Right cardiac atrium (tissue), 5 donors: ENCODE results near the gene CRYGC. TPM values are rescaled to one million over a fixed set of nuclear protein-coding genes. Genes with fewer than 3 reads are reported as not detected.
"Not testable (repeated sequence)": the region's sequence is repeated elsewhere in the genome, so short reads cannot be mapped to it uniquely, and the experiment has no call there.

Source experiments
- ATAC-seq, 2 donors: fragments of 200-7000 bp; cut with Tn5 transposase; one replicate each; pipeline versions ENCODE4 v1.8.0 to v1.9.1; 2020; ENCODE audit warnings: moderate library complexity in 2 of 2, mild to moderate bottlenecking in 1 of 2
- DNase-seq, 3 donors: peaks; one replicate each; pipeline ENCODE4 v3.0.0-alpha.2; 2020
- H3K27ac ChIP-seq: one replicate; pipeline ENCODE4 v1.5.1; 2013; ENCODE audit warnings: mild to moderate bottlenecking, low read length, control low read depth, moderate library complexity
- H3K27me3 ChIP-seq: one replicate; pipeline ENCODE4 v1.6.1; 2013; ENCODE audit not compliant: control insufficient read depth, insufficient read depth
- H3K4me1 ChIP-seq: one replicate; pipeline ENCODE4 v1.6.1; 2013; ENCODE audit warnings: low read length; ENCODE audit not compliant: control insufficient read depth, insufficient read depth
- H3K4me3 ChIP-seq: one replicate; pipeline ENCODE4 v1.5.1; 2013; ENCODE audit warnings: low read length, control low read depth
- H3K9me3 ChIP-seq: one replicate; pipeline ENCODE4 v1.6.1; 2013; ENCODE audit warnings: low read length; ENCODE audit not compliant: control insufficient read depth
- WGBS: extraction: QIAGEN DNeasy Blood & Tissue Kit; methylation state at CpG from one replicate; pipeline ENCODE4 v1.1.7; 2013; 5-methylcytosine and 5-hydroxymethylcytosine counted together
- intact Hi-C, 4 donors: fragments of 100-400 bp; cut with DNase I; formaldehyde crosslinking; loops; one replicate each; pipeline versions ENCODE4 v1.11.0 to v1.14.0; 2022 to 2023
- polyA plus RNA-seq: library from polyadenylated mRNA; stranded (reverse); fragments of 200-250 nt; gene quantifications from one replicate; pipeline ENCODE4 v1.2.3, GENCODE V29; 2013
- total RNA-seq, 4 donors: library from RNA; stranded (reverse); fragmentation: NEBNext Ultra II Directional; extraction: Animal tissue kit (Norgen Biotek cat#: 25700); gene quantifications; one replicate each; pipeline ENCODE4 v1.2.1, GENCODE V29; 2021
- donor health status: healthy with polysubstance abuse.
- donor health status: DM: no; HTN: yes; CAD: no.
- donor health status: DM: no; HTN: no; CAD: no.
- donor health status: DM: no; HTN: yes; CAD: no; lungs with severe emphysema.
- donor health status: DM: yes; HTN: yes; CAD: no.

Gene CRYGC
- total and polyA plus RNA-seq, 5 donors, result not detected

DNA sequence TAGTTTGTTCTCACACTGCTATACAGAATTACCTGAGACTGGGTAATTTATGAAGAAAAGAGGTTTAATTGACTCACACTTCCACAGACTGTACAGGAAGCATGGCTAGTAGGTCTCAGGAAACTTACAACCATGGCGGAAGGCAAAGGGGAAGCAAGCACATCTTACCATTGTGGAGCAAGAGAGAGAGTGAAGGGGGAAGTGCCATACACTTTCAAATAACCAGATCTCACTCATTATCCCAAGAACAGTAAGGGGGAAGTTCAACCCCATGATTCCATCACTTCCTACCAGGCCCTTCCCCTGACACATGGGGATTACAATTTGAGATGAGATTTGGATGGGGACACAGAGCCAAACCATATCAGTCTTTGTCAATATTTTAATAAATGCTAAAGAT is 21.3 kb upstream of the CRYGC start:
- WGBS, result 82% methylated on average over 1 of the region's 1 CpG
- Histone ChIP-seq H3K9me3 (no peaks in the 10 kb centered on the region), H3K27ac (no peak overlapping the region), H3K4me1 (peaks cover 5% of the 10 kb centered on the region), H3K27me3 (no peaks in the 10 kb centered on the region), H3K4me3 (no peak overlapping the region)
- intact Hi-C loops, result no loop called here
- ATAC-seq, result no peak
- no peak for DNase-seq

DNA sequence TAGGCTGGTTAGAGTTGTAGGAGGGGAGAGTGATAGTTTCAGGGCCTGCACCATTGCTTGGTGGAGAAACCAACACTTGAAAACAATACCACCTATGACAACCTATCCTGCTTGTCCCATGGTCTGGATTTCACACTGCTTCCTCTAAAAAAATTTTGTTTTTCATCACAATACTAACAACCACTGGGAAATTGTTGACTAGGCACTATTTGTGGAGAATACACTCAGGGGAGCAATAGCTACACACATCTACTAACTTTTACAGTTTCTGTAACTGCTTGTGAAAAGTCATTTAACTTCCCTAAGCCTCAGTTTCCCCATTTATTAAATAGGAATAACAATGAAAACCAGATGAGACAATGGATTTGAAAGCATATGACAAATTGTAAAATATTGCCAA is 20.5 kb upstream of the CRYGC start:
- Histone ChIP-seq H3K27me3 (no peaks in the 10 kb centered on the region), H3K9me3 (no peaks in the 10 kb centered on the region), H3K27ac (no peak overlapping the region), H3K4me3 (no peak overlapping the region), H3K4me1 (peaks cover 5% of the 10 kb centered on the region)
- intact Hi-C loops, result no loop called here
- DNase-seq (no peak), ATAC-seq (no peak)

DNA sequence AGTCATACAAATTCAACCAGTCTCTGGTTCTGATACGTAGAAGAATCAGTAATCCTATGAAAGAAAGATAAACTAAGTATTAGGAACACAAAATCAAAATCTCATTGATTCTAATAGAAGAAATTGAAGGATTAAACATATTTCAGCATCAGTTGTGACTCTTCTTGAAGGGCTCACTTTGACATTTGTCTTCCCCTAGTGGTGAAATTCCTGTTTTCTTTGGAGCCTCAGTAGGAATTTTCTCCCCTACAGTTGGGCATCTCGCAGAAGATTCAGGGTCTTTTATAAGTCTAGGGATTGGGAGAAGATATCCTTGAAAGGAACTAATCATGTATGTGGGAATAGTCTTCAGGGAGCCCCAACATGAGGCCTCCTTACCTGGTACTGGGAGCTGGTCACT is 19.2 kb upstream of the CRYGC start:
- no peaks in the 10 kb centered on the region for H3K9me3 ChIP-seq
- ATAC-seq (no peak), DNase-seq (no peak)
- H3K27ac ChIP-seq, result no peak overlapping the region
- intact Hi-C loops, result no loop called here
- 69% methylated on average over 2 of the region's 2 CpGs for WGBS
- H3K27me3 ChIP-seq, result no peaks in the 10 kb centered on the region
- H3K4me1 ChIP-seq, result peaks cover 5% of the 10 kb centered on the region
- H3K4me3 ChIP-seq, result no peak overlapping the region

DNA sequence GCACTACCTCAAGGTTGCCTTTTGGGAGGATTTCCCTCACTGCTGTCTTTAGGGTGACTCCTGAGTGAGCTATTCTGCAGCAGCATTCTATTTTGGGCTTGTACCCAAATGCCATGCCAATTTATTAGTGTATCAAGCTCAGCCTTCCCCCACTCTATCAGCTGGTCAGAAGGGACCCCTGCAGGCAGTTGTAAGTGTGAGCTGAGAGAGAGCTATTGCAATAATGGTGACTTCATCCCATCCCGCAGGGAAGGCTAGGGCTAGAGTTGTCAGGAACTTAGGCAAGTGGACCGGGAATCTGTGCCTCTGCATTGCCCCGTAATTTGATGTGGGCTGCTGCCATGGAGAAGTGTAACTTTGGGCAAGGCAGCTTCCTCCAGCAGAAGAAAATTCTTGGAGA is 18.1 kb upstream of the CRYGC start:
- no peaks in the 10 kb centered on the region for H3K27me3 ChIP-seq
- peaks cover 5% of the 10 kb centered on the region for H3K4me1 ChIP-seq
- H3K9me3 ChIP-seq, result no peaks in the 10 kb centered on the region
- no peak overlapping the region for H3K4me3 ChIP-seq
- intact Hi-C loops, result no loop called here
- DNase-seq (no peak), ATAC-seq (peak in 1 of 2 donors; percentile 50)
- WGBS, result 63% methylated on average over 3 of the region's 3 CpGs
- no peak overlapping the region for H3K27ac ChIP-seq

DNA sequence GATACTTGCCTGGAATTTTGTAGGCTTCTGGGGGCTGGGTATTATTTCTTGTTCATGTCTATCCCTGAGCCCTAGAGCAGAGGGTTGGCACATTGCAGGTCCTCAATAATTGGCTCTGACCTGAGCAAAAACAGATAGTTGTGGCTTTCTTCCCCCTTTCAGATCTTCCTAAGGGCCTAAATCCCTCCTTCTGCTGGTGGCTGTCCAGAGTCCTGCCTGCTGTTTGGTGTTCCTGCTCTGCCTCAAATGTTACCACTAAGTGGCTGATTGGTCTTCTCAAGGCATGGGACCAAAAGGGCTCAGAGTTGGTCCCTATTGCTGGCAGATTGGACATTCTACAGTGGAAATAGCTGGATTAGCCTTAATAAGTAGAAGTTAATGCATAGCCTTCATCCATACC is 17.4 kb upstream of the CRYGC start:
- Histone ChIP-seq H3K4me3 (no peak overlapping the region), H3K27me3 (no peaks in the 10 kb centered on the region), H3K27ac (no peak overlapping the region), H3K4me1 (peaks cover 5% of the 10 kb centered on the region), H3K9me3 (no peaks in the 10 kb centered on the region)
- DNase-seq (no peak), ATAC-seq (no peak)
- intact Hi-C loops, result no loop called here

DNA sequence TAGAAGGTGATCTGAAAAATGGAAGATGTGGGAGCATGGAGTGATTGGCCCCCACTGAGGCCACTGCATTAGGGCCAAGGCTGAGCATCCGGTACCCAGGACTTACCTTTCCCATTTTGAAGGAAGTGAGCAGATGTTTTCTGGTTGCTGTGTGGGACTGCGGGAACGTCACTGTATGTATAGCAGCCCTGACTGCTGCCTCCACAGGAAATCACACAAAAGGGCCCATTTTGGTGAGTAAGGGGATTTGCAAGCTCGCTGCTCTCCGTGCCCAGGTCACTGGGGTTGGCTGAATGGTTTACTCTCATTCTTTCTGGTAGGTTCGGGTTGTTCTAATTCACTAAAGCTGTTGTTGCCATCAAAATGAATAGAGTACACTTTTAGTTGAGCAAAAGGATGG is 16.4 kb upstream of the CRYGC start, which contains the start of gene CRYGB:
CRYGB (minus strand) TSS at position 153 of the 400 bp plus-strand sequence; CDS start at position 115, 38 bp downstream.
- Histone ChIP-seq H3K9me3 (no peaks in the 10 kb centered on the region), H3K4me1 (peaks cover 5% of the 10 kb centered on the region), H3K4me3 (no peak within 1 kb of the TSS), H3K27me3 (no peaks in the 10 kb centered on the region), H3K27ac (no peak within 1 kb of the TSS)
- intact Hi-C loops, result no loop called here
- 57% methylated on average over 6 of the region's 6 CpGs for whole genome bisulfite sequencing
- ATAC-seq (no peak), DNase-seq (no peak)

DNA sequence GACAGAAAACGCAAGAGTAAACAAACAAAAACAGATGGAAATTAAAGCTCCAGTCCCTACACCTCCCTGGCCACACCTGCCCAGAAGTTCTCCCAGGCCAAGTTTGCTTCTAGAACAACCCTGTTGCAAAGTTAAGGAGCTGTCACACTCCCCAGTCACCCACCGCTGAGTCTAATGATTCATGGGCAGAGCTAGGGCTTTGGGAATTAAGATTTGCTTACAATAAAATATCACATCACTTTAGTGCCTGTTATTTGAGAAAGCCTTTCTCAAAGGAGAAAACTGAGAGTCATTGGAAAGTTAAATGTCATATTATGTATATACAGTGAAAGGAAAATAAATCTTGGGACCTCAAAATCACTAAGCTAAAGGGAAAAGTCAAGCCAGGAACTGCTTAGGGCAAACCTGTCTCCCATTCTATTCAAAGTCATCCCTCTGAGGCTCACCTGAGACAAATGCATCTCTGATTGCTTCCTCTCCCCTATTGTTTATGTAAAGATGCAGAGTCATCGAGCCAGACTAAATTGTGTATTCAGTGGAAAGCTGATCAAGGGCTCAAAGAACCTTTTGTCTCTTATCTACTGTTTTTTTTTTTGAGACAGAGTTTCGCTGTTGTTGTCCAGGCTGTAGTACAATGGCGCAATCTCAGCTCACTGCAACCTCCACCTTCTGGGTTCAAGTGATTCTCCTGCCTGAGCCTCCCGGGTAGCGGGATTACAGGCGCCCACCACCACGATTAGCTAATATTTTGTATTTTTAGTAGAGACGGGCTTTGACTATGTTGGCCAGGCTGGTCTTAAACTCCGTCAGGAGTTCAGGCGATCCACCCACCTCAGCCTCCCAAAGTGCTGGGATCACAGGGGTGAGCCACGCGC is 13.5 kb upstream of the CRYGC start:
- no peaks in the 10 kb centered on the region for H3K27me3 ChIP-seq
- peaks cover 5% of the 10 kb centered on the region for H3K4me1 ChIP-seq
- H3K27ac ChIP-seq, result no peak overlapping the region
- intact Hi-C loops, result no loop called here
- H3K4me3 ChIP-seq, result no peak overlapping the region
- DNase-seq, result no peak
- no peaks in the 10 kb centered on the region for H3K9me3 ChIP-seq
- no peak for ATAC-seq
- whole genome bisulfite sequencing, result 58% methylated on average over 12 of the region's 14 CpGs

DNA sequence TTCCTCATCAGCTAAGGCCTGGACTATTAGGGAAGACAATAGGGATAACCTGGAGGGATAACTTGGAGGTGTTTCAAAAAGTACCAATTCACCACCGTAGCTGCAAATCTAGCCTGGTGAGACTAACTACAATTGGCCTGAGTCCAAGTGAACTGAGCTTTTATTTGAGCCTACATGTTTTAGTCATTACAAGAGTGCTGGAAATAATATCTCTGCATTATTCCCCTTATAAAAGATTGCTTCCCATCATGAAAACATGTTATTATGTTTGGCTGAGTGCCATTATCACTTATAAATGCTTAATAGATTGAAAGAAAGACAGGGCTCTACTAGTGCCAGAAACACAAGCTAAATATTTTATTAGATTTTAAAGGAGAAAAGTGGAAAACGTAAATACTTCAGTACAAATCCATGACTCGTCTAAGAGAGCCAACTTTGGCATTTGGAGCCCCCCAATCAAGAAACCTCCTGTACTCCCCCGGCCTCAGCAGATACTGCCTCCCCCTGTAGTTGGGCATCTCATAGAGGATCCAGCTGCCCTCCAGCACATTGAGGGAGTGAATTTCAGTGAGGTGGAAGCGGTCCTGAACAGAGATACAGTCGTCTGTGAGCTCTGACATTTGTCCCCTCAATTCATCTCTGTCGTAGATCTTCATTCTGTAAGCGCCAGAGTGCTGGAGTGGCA is 12.8 kb upstream of the CRYGC start:
- Histone ChIP-seq H3K4me1 (peaks cover 2% of the 10 kb centered on the region), H3K4me3 (no peak overlapping the region), H3K27me3 (no peaks in the 10 kb centered on the region), H3K9me3 (no peaks in the 10 kb centered on the region), H3K27ac (no peak overlapping the region)
- WGBS, result 41% methylated on average over 8 of the region's 8 CpGs
- intact Hi-C loops, result no loop called here
- ATAC-seq (no peak), DNase-seq (no peak)

DNA sequence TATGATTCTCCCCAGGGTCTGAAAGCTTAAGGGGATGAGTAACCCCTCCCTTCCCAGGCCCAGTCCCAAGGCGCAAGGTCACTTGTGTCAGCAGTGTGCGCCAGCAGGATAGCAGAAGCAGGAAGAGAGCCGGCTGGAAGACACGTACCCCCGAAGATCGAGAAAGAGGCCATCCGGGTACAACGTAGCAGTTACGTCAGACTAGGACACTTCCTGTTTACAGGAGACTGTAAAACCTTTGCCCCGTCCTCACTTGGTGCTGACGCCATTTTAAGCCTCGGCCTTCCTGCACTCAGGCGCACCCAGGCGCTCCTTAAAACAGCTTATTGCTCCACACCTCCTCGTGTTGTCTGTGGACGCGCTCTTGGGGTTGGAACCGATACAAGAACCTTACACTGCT is 9.8 kb upstream of the CRYGC start:
- WGBS, result 88% methylated on average over 18 of the region's 18 CpGs
- ATAC-seq (no peak), DNase-seq (no peak)
- H3K4me3 ChIP-seq, result no peak overlapping the region
- no peaks in the 10 kb centered on the region for H3K27me3 ChIP-seq
- H3K27ac ChIP-seq, result no peak overlapping the region
- no peaks in the 10 kb centered on the region for H3K4me1 ChIP-seq
- no peaks in the 10 kb centered on the region for H3K9me3 ChIP-seq
- intact Hi-C loops, result no loop called here

DNA sequence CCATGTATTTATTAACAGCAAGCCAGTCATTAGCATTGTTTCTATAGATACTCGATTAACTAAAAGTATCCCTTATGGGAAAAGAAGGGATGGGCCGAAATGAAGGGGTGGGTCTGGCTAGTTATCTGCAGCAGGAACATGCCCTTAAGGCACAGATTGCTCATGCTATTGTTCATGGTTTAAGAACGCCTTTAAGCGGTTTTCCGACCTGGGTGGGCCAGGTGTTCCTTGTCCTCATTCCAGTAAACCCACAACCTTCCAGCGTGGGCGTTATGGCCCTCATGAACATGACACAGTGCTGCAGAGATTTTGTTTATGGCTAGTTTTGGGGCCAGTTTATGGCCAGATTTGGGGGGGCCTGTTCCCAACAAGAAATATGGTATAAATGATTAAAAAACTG is 8.7 kb upstream of the CRYGC start:
- 94% methylated on average over 7 of the region's 7 CpGs for WGBS
- DNase-seq, ATAC-seq, intact Hi-C loops, H3K27me3 ChIP-seq, H3K9me3 ChIP-seq, H3K4me3 ChIP-seq, H3K27ac ChIP-seq, H3K4me1 ChIP-seq: not testable (repeated sequence)

DNA sequence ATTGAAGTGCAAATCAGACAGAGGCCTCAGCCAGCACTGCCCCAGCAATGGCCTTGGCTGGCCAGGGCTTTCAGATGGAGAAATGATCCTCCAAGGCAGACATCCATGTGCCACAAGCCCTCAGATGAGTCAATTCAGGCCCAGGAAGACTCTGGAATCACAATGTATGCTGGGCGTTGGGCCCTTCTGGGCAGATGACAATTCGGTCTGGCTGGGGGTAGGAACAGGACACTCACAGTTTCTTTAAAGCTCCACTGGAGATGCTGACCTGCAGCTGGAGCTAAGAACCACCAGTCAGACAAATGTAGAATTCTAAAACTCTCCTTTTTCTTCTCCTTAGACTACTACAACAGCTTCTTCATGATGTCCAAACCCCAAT is 7.1 kb upstream of the CRYGC start:
- no peak for ATAC-seq
- H3K4me1 ChIP-seq, result no peaks in the 10 kb centered on the region
- WGBS, result 87% methylated on average over 2 of the region's 2 CpGs
- H3K4me3 ChIP-seq, result no peak overlapping the region
- H3K9me3 ChIP-seq, result no peaks in the 10 kb centered on the region
- intact Hi-C loops, result no loop called here
- H3K27ac ChIP-seq, result no peak overlapping the region
- H3K27me3 ChIP-seq, result no peaks in the 10 kb centered on the region
- DNase-seq, result no peak
